Bronchial epithelial cell (primary cell): ENCODE results near the gene WDR37. TPM values are rescaled to one million over a fixed set of nuclear protein-coding genes. Genes with fewer than 3 reads are reported as not detected.
A peak's percentile ranks its signal among the peaks of the same experiment; 100 is the strongest.

Source experiments
- DNase-seq: peaks from one replicate; pipeline ENCODE4 v3.0.0-alpha.2; 2010; ENCODE audit warnings: low read depth
- FAIRE-seq: peaks from 2 replicates; lab custom pipeline; 2011; peaks lifted over from hg19 to GRCh38; lab: Jason Lieb, UNC
- H3K27me3 ChIP-seq: 2 replicates; pipeline ENCODE4 v1.5.1; 2011; ENCODE audit warnings: low read length; ENCODE audit not compliant: control insufficient read depth, insufficient read depth
- H3K36me3 ChIP-seq: 2 replicates; pipeline ENCODE4 v1.5.1; 2011; ENCODE audit warnings: low read length; ENCODE audit not compliant: control insufficient read depth, insufficient read depth
- H3K4me3 ChIP-seq: 2 replicates; pipeline ENCODE4 v1.5.1; 2011; ENCODE audit warnings: mild to moderate bottlenecking, low read depth, low read length, control low read depth
- CTCF ChIP-seq: IDR thresholded peaks from 2 replicates; pipeline ENCODE4 v1.5.1; 2011; ENCODE audit warnings: mild to moderate bottlenecking, moderate library complexity, low read length, control low read depth, inconsistent platforms; ENCODE audit not compliant: insufficient read depth, severe bottlenecking
- total RNA-seq: library from RNA; depleted of rRNA; stranded (reverse); fragments of >200 nt; gene quantifications from 2 replicates; pipeline ENCODE4 v1.2.1, GENCODE V29; 2014

Gene WDR37
- total RNA-seq, 1 donor from 2014 or later = 11.1 TPM

GRCh38 chr10:1171586-1171985 is 115.4 kb downstream of the WDR37 start:
- no peaks in the 10 kb centered on the region for H3K36me3 ChIP-seq
- no peak for DNase-seq
- TF ChIP-seq CTCF = no peak

GRCh38 chr10:1172256-1172984 is 116.2 kb downstream of the WDR37 start:
- Histone ChIP-seq H3K36me3 (no peaks in the 10 kb centered on the region), H3K27me3 (no peaks in the 10 kb centered on the region), H3K4me3 (no peak overlapping the region)
- DNase-seq (no peak), FAIRE-seq (no peak)
- TF ChIP-seq CTCF = no peak

More at GRCh38 chr10:1171586-1171985, 115.4 kb downstream of the WDR37 start:
- Histone ChIP-seq H3K4me3 (no peak overlapping the region), H3K27me3 (no peaks in the 10 kb centered on the region)
- FAIRE-seq = no peak

GRCh38 chr10:1173091-1173490 is 116.9 kb downstream of the WDR37 start:
- FAIRE-seq = no peak
- no peak for TF ChIP-seq CTCF
- H3K27me3 ChIP-seq = no peaks in the 10 kb centered on the region

GRCh38 chr10:1174022-1174421 is 117.8 kb downstream of the WDR37 start:
- Histone ChIP-seq H3K36me3 (no peaks in the 10 kb centered on the region), H3K4me3 (no peak overlapping the region), H3K27me3 (no peaks in the 10 kb centered on the region)
- FAIRE-seq (peak; percentile 83), DNase-seq (no peak)
- no peak for TF ChIP-seq CTCF

More at GRCh38 chr10:1173091-1173490, 116.9 kb downstream of the WDR37 start:
- no peak overlapping the region for H3K4me3 ChIP-seq
- DNase-seq = no peak
- no peaks in the 10 kb centered on the region for H3K36me3 ChIP-seq

- no peak for TF ChIP-seq CTCF
- no peak for DNase-seq
- no peaks in the 10 kb centered on the region for H3K36me3 ChIP-seq
- FAIRE-seq = no peak
- no peaks in the 10 kb centered on the region for H3K27me3 ChIP-seq
- no peak overlapping the region for H3K4me3 ChIP-seq
These were observed 119.9 kb downstream of the WDR37 start for GRCh38 chr10:1175956-1176565.
